ENCODE results near the gene IQCF5. TPM values are rescaled to one million over a fixed set of nuclear protein-coding genes. Genes with fewer than 3 reads are reported as not detected.

Gene IQCF5
- total RNA-seq, 4 donors from 2014 or later = not detected

DNA sequence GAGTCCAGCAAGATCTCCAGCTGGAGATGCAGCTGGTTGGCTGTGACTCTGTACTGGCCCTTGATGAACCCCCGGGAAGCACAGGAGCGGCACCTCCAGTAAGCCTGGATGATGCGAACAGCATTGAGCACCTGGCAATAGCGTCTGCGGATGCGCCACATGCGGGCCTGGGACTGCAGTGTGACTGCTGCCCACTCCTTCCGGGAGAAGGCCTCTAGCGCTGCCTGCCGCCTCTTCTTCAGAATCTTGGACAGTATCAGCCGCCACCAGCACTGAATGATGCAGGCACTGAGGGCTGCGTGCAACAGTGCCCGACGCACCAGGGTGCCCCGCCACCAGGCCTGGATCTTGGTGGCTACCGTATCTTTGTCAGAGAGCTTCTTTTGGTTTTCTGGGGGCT lies 19.5 kb upstream of the IQCF5 start:
- Histone ChIP-seq H3K4me3 (no peak overlapping the region), H3K27ac (no peak overlapping the region), H3K36me3 (no peaks in the 10 kb centered on the region), H3K4me1 (no peaks in the 10 kb centered on the region), H3K27me3 (no peaks in the 10 kb centered on the region), H3K9me3 (no peaks in the 10 kb centered on the region)
- no peak for TF ChIP-seq POLR2AphosphoS5 (IDR thresholded peaks at IDR 0.05)
- TF ChIP-seq EP300 (IDR thresholded peaks at IDR 0.05; ENCODE audit: low read depth) = no peak
- TF ChIP-seq, protein P1, sequence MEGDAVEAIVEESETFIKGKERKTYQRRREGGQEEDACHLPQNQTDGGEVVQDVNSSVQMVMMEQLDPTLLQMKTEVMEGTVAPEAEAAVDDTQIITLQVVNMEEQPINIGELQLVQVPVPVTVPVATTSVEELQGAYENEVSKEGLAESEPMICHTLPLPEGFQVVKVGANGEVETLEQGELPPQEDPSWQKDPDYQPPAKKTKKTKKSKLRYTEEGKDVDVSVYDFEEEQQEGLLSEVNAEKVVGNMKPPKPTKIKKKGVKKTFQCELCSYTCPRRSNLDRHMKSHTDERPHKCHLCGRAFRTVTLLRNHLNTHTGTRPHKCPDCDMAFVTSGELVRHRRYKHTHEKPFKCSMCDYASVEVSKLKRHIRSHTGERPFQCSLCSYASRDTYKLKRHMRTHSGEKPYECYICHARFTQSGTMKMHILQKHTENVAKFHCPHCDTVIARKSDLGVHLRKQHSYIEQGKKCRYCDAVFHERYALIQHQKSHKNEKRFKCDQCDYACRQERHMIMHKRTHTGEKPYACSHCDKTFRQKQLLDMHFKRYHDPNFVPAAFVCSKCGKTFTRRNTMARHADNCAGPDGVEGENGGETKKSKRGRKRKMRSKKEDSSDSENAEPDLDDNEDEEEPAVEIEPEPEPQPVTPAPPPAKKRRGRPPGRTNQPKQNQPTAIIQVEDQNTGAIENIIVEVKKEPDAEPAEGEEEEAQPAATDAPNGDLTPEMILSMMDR (IDR thresholded peaks at IDR 0.05) = no peak
- no peak for TF ChIP-seq POLR2A (IDR thresholded peaks at IDR 0.05)
- no peak for DNase-seq
- 94% methylated on average over 16 of the region's 16 CpGs; no CpG with 5 or more reads in 1 of the 2 donors for WGBS, 2 donors (ENCODE audit: low coverage in 1 of 2)
- intact Hi-C loops (cut with DNase I; ENCODE audit: low total_unique reads) (no loop called here), in situ Hi-C loops (cut with MboI; ENCODE audit: low pct_ligation_motif_present in 1 of 4, low pct_unique_long_range_greater_than_20kb in 1 of 4, low sequenced_read_pairs in 3 of 4) (no loop called here)

DNA sequence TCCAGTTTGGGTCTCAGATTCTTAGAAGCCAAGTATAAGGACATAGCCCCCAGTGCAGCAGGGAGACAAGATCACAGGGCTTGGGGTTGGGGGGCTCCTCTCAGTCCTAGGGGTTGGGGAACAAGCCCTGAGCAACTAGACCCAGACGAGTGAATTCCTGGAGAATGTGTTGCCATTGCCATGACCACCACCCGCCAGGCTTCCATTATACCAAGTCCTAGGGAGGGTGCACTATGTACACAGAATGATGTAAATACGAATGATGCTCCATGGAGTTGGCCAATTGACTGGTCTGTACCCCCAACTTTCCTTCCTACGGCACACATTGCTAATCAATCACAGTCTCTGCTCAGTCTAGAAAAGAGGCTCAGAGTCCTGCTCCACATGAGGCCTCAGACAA lies 19.0 kb upstream of the IQCF5 start:
- no peak for DNase-seq
- H3K4me1 ChIP-seq = no peaks in the 10 kb centered on the region
- in situ Hi-C loops (cut with MboI; ENCODE audit: low pct_ligation_motif_present in 1 of 4, low pct_unique_long_range_greater_than_20kb in 1 of 4, low sequenced_read_pairs in 3 of 4) (no loop called here), intact Hi-C loops (cut with DNase I; ENCODE audit: low total_unique reads) (no loop called here)
- H3K9me3 ChIP-seq = no peaks in the 10 kb centered on the region
- H3K4me3 ChIP-seq = no peak overlapping the region
- no peaks in the 10 kb centered on the region for H3K36me3 ChIP-seq
- 86% methylated on average over 4 of the region's 4 CpGs; no CpG with 5 or more reads in 1 of the 2 donors for WGBS, 2 donors (ENCODE audit: low coverage in 1 of 2)
- no peaks in the 10 kb centered on the region for H3K27me3 ChIP-seq
- TF ChIP-seq POLR2A (IDR thresholded peaks at IDR 0.05) (no peak), EP300 (IDR thresholded peaks at IDR 0.05; ENCODE audit: low read depth) (no peak), POLR2AphosphoS5 (IDR thresholded peaks at IDR 0.05) (no peak)
- TF ChIP-seq, protein P1 (IDR thresholded peaks at IDR 0.05) = no peak
- H3K27ac ChIP-seq = no peak overlapping the region

DNA sequence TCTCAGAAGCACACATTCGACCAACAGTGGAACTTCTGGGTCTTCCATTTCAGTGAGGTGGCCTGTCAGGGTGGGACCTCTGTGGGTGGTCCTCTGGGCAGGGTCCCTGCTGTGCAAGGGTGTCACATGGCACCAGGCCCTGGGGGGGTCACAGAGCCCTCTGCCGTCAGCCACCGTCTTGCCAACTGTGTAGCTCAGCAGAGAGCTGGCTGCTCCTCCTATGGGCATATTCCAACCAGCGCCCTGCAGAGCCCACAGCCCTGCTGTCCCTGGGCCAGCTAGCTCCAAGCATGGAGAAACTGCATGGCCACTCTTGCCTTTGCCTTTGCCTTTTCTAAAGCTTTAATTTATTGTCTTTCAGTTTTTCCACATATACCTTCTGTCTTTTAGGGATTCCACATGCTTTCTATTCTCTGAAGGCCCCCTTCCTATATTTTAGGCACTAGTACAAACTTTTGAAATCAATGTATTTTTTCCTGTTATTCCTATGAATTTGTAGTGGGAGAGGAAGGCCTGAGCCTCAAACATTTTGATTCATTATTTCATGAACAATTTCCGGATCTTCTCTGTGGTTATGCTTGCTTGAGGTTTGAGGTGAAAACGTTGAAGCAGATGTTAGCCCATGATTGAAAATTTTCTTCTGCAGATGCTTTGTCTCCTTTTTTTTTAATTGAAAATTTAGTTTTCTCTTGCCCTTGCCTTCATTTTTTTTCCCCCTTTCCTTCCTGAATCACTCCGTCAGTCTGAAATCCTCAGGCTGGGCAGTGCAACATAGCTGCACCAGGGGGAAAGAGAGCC lies 16.0 kb upstream of the IQCF5 start:
- no peak for DNase-seq
- Histone ChIP-seq H3K27ac (no peak overlapping the region), H3K4me1 (no peaks in the 10 kb centered on the region), H3K4me3 (no peak overlapping the region), H3K9me3 (no peaks in the 10 kb centered on the region), H3K27me3 (no peaks in the 10 kb centered on the region), H3K36me3 (no peaks in the 10 kb centered on the region)
- in situ Hi-C loops (cut with MboI; ENCODE audit: low pct_ligation_motif_present in 1 of 4, low pct_unique_long_range_greater_than_20kb in 1 of 4, low sequenced_read_pairs in 3 of 4) = no loop called here
- intact Hi-C loops (cut with DNase I; ENCODE audit: low total_unique reads) = no loop called here
- TF ChIP-seq EP300 (IDR thresholded peaks at IDR 0.05; ENCODE audit: low read depth) = no peak
- TF ChIP-seq POLR2A (IDR thresholded peaks at IDR 0.05) = no peak
- TF ChIP-seq POLR2AphosphoS5 (IDR thresholded peaks at IDR 0.05) = no peak
- TF ChIP-seq, protein P1 (IDR thresholded peaks at IDR 0.05) = no peak
- 71 to 91% methylated on average over 3 to 7 of the region's 7 CpGs for WGBS, 2 donors (ENCODE audit: low coverage in 1 of 2)

DNA sequence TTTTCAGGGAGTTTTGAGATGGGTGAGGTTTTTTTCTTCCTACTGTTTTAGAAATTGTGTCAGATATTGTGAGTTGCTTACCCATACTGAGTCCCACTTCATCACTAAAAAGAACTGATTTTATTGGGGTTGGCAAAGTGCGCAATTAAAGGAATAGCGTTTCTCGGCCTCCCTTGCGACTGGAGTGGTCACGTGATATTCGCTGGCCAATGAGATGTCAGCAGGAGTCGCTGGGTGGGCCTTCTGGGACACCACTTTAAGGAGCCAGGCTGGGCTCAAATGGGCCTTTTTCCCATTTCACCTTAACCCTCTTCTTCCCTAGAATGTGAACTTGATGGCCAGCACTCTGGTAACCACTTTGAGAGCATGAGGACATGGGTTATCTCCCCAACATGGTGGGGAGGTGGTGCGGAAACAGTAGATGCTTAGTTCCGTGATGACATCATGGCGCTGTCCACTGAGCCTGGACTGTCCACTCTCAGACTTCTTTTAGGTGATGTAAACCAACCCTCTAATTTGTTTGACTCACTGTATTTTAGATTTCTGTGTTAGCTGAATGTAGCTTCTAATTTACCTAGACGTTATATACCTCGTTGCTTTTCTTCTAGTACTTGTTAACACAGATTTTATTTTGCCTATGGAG lies 13.2 kb upstream of the IQCF5 start:
- in situ Hi-C loops (cut with MboI; ENCODE audit: low pct_ligation_motif_present in 1 of 4, low pct_unique_long_range_greater_than_20kb in 1 of 4, low sequenced_read_pairs in 3 of 4) (no loop called here), intact Hi-C loops (cut with DNase I; ENCODE audit: low total_unique reads) (no loop called here)
- Histone ChIP-seq H3K9me3 (no peaks in the 10 kb centered on the region), H3K27ac (no peak overlapping the region), H3K4me1 (no peaks in the 10 kb centered on the region), H3K27me3 (no peaks in the 10 kb centered on the region), H3K36me3 (no peaks in the 10 kb centered on the region), H3K4me3 (no peak overlapping the region)
- no peak for TF ChIP-seq EP300 (IDR thresholded peaks at IDR 0.05; ENCODE audit: low read depth)
- no peak for TF ChIP-seq POLR2AphosphoS5 (IDR thresholded peaks at IDR 0.05)
- no peak for TF ChIP-seq POLR2A (IDR thresholded peaks at IDR 0.05)
- TF ChIP-seq, protein P1 (IDR thresholded peaks at IDR 0.05) = no peak
- 90 to 94% methylated on average over 9 to 12 of the region's 12 CpGs for WGBS, 2 donors (ENCODE audit: low coverage in 1 of 2)
- no peak for DNase-seq

Measured in transverse colon (tissue), 4 donors.